ENCODE data around the gene ARMCX4. TPM values are rescaled to one million over a fixed set of nuclear protein-coding genes. Genes with fewer than 3 reads are reported as not detected.

The ARMCX4 gene
- 3.9 and 7.5 TPM in 2 replicates for total RNA-seq

GRCh38 chrX:101485212-101485949 is at the start of gene ARMCX4:
Gene ARMCX4, plus strand, starts transcription at chrX:101485456. Its CDS starts 3,134 bp downstream, at chrX:101488590.

Other genes starting within 250 kb of the ARMCX4 start
- gene TAF7L, start 194.1 kb upstream of the ARMCX4 start, total RNA-seq, result 0.16 TPM in 1 of 2 replicates, not detected in the other
- gene TIMM8A, start 136.7 kb upstream of the ARMCX4 start, total RNA-seq, result 2.7 and 4.7 TPM in 2 replicates
- gene BTK, start 99.3 kb upstream of the ARMCX4 start, total RNA-seq, result not detected in 2 replicates
- 270 and 465 TPM in 2 replicates for gene RPL36A, start 94.4 kb upstream of the ARMCX4 start, total RNA-seq
- gene GLA, start 77.5 kb upstream of the ARMCX4 start, total RNA-seq, result 11.0 and 13.4 TPM in 2 replicates
- gene HNRNPH2, start 77.2 kb upstream of the ARMCX4 start, total RNA-seq, result 55.3 and 60.6 TPM in 2 replicates
- 56.1 and 59.1 TPM in 2 replicates for gene ARMCX1, start 65.1 kb downstream of the ARMCX4 start, total RNA-seq
- gene ARMCX6, start 132.5 kb downstream of the ARMCX4 start, total RNA-seq, result 30.3 and 35.0 TPM in 2 replicates
- gene ARMCX3, start 137.7 kb downstream of the ARMCX4 start, total RNA-seq, result 81.5 and 82.8 TPM in 2 replicates
- 86.7 and 111 TPM in 2 replicates for gene ARMCX2, start 174.4 kb downstream of the ARMCX4 start, total RNA-seq

Data from hair follicle dermal papilla cell (primary cell).